GM23248 (cell line): ENCODE data around the gene SLC23A1. TPM values are rescaled to one million over a fixed set of nuclear protein-coding genes. Genes with fewer than 3 reads are reported as not detected.
A peak's percentile ranks its signal among the peaks of the same experiment; 100 is the strongest.
"Not testable (repeated sequence)": the region's sequence is repeated elsewhere in the genome, so short reads cannot be mapped to it uniquely, and the experiment has no call there.

Experiments used
- DNase-seq: peaks from one replicate; pipeline ENCODE4 v3.0.0-alpha.2; 2015
- H2AFZ ChIP-seq: fragments of 200-600 bp; sonication (generic); 2 replicates; pipeline ENCODE4 v1.6.1; 2016; ENCODE audit warnings: antibody characterized with exemption
- H3F3A ChIP-seq: fragments of 200-600 bp; sonication (generic); 2 replicates; pipeline ENCODE4 v1.6.1; 2016; ENCODE audit warnings: mild to moderate bottlenecking, antibody characterized with exemption, mixed run types; ENCODE audit not compliant: insufficient read depth
- H3K27ac ChIP-seq: fragments of 200-600 bp; sonication (generic); 2 replicates; pipeline ENCODE4 v1.5.1; 2016; ENCODE audit warnings: mild to moderate bottlenecking
- H3K27me3 ChIP-seq: fragments of 200-600 bp; sonication (generic); replicated peaks from 2 replicates; pipeline ENCODE4 v1.6.1; 2016; ENCODE audit warnings: mild to moderate bottlenecking; ENCODE audit not compliant: insufficient read depth
- H3K36me3 ChIP-seq: fragments of 200-600 bp; sonication (generic); 2 replicates; pipeline ENCODE4 v1.6.1; 2016; ENCODE audit warnings: low read depth, mild to moderate bottlenecking
- H3K4me1 ChIP-seq: fragments of 200-600 bp; sonication (generic); 2 replicates; pipeline ENCODE4 v1.6.1; 2016; ENCODE audit warnings: mild to moderate bottlenecking; ENCODE audit not compliant: insufficient read depth
- H3K4me2 ChIP-seq: fragments of 200-600 bp; sonication (generic); one replicate; pipeline ENCODE4 v1.6.1; 2016; ENCODE audit warnings: mild to moderate bottlenecking; ENCODE audit not compliant: unreplicated experiment
- H3K4me3 ChIP-seq: fragments of 200-600 bp; sonication (generic); 2 replicates; pipeline ENCODE4 v1.5.1; 2016; ENCODE audit warnings: mild to moderate bottlenecking
- H3K79me2 ChIP-seq: fragments of 200-600 bp; sonication (generic); 2 replicates; pipeline ENCODE4 v1.6.1; 2016; ENCODE audit warnings: mild to moderate bottlenecking; ENCODE audit not compliant: insufficient read depth
- H3K9ac ChIP-seq: fragments of 200-600 bp; sonication (generic); 2 replicates; pipeline ENCODE4 v1.6.1; 2016; ENCODE audit warnings: mild to moderate bottlenecking
- H3K9me2 ChIP-seq: fragments of 200-600 bp; sonication (generic); 2 replicates; pipeline ENCODE4 v1.6.1; 2016; ENCODE audit warnings: mixed run types, mild to moderate bottlenecking, moderate library complexity; ENCODE audit not compliant: insufficient read depth
- H3K9me3 ChIP-seq: fragments of 200-600 bp; sonication (generic); one replicate; pipeline ENCODE4 v1.6.1; 2017; ENCODE audit warnings: low read depth
- H4K20me1 ChIP-seq: fragments of 200-600 bp; sonication (generic); 2 replicates; pipeline ENCODE4 v1.6.0; 2016; ENCODE audit not compliant: insufficient read depth
- EZH2 ChIP-seq: fragments of 200-600 bp; sonication (generic); IDR thresholded peaks from 2 replicates; pipeline ENCODE4 v1.6.1; 2018; ENCODE audit warnings: antibody characterized with exemption, mild to moderate bottlenecking; ENCODE audit not compliant: insufficient read depth, poor library complexity, severe bottlenecking
- EZH2phosphoT487 ChIP-seq: fragments of 200-600 bp; sonication (generic); IDR thresholded peaks from 2 replicates; pipeline ENCODE4 v1.6.1; 2018; ENCODE audit warnings: antibody characterized with exemption, moderate library complexity, mild to moderate bottlenecking, low read depth; ENCODE audit not compliant: insufficient read depth
- WGBS, 2 experiments: methylation state at CpG; one replicate each; pipeline ENCODE4 v1.1.6; 2015 to 2017; ENCODE audit warnings: low lambda C conversion rate in 2 of 2, low coverage in 1 of 2; ENCODE audit errors: missing lambda C conversion rate in 2 of 2; 5-methylcytosine and 5-hydroxymethylcytosine counted together
- in situ Hi-C: fragments of 300-500 bp; cut with MboI; formaldehyde crosslinking; loops from 2 replicates; pipeline ENCODE4 v1.15.0; 2020
- polyA plus RNA-seq: library from polyadenylated mRNA; unstranded; fragments of >200 nt; fragmentation: Nextera tagmentation; extraction: Ambion mirVana; gene quantifications from 2 replicates; pipeline ENCODE4 v1.2.1, GENCODE V29; 2016
- total RNA-seq: library from RNA; depleted of rRNA; stranded (reverse); fragments of >200 nt; shearing (Covaris generic); gene quantifications from 2 replicates; pipeline ENCODE4 v1.2.3, GENCODE V29; 2014

Gene SLC23A1
- total and polyA plus RNA-seq, 2 experiments from 2014 or later: 0.08 TPM; not detected in 1

DNA sequence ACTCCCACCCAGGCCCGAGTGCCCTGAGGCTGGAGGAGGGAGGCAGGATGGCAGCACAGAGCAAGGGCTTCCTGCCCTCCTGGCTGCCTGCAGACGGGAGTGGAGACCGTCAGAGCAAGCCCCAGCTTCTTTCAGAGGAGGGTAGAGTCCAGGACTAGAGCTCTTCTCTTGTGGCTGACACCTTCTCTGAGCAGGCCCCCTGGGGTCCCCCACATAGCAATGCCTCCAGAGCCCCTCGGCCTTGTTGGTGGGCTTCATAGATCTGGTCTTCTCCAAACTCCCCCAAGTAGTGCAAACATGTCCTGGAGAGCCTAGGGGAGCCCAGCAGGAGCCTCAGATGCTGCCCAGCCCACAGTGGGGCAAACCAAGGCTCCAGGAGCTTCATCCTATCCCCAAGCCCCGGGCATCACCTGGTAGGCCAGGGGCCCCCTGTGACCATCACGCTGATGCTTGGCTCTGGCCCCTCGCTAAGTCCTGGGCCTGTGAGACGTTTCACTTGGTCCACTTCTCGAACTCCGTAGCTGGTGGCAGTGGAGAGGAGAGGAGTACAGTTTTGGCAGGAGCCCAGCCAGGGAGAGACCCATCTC is 4.6 kb upstream of the SLC23A1 start:
- Histone ChIP-seq H2AFZ (no peak overlapping the region), H3F3A (0 out of 2 replicates have a peak, but pooled peaks cover 6% of the 10 kb centered on the region), H3K27ac (no peak overlapping the region), H3K4me1 (peaks cover 11% of the 10 kb centered on the region; the same call in 1 of the 2 replicates), H3K9ac (no peak overlapping the region), H3K27me3 (no peaks in the 10 kb centered on the region), H3K9me3 (no peaks in the 10 kb centered on the region), H3K36me3 (no peaks in the 10 kb centered on the region), H3K4me2 (no peak overlapping the region), H3K4me3 (no peak overlapping the region), H3K79me2 (no peaks in the 10 kb centered on the region), H3K9me2 (no peaks in the 10 kb centered on the region), H4K20me1 (no peaks in the 10 kb centered on the region)
- no peak for TF ChIP-seq EZH2
- TF ChIP-seq EZH2phosphoT487: no peak
- DNase-seq: no peak
- in situ Hi-C loops: no loop called here
- WGBS, 2 experiments: 70 to 76% methylated on average over 10 of the region's 10 CpGs

DNA sequence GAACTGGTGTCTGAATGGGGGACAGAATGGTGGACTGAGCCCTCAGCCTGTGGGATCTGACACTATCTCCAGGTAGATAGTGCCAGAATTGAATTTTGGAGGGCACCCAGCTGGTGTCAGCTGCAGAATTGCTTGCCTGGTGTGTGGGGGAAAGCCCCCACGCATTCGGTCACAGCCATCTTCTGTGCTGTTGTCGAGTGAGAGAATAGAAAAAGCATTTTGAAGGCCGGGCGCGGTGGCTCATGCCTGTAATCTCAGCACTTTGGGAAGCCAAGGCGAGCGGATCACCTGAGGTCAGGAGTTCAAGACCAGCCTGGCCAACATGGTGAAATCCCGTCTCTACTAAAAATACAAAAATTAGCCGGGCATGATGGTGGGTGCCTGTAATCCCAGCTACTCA is 3.9 kb upstream of the SLC23A1 start:
- H3K27ac ChIP-seq, H3K9ac ChIP-seq, H3K4me3 ChIP-seq, H3K27me3 ChIP-seq, H3K9me2 ChIP-seq, H2AFZ ChIP-seq, H3K9me3 ChIP-seq, H4K20me1 ChIP-seq, H3F3A ChIP-seq, H3K36me3 ChIP-seq, H3K79me2 ChIP-seq, DNase-seq, H3K4me2 ChIP-seq, in situ Hi-C loops: not testable (repeated sequence)
- H3K4me1 ChIP-seq: peaks cover 11% of the 10 kb centered on the region; the same call in 1 of the 2 replicates
- WGBS, 2 experiments: 94 to 96% methylated on average over 10 of the region's 10 CpGs

DNA sequence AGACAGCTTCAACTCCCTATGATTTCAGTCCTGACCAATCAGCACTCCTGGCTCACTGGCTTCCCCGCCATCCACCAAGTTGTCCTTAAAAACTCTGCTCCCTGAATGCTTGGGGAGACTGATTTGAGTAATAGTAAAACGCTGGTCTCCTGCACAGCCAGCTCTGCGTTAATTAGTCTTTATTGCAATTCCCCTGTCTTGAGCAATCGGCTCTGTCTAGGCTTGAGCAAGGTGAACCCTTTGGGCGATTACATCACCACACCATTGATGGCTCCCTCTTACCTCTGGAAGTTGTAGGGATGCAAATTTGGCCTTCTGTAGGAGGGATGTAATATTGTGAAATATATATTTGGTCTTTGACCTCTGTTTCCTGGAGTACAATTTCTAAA is 2.9 kb upstream of the SLC23A1 start:
- Histone ChIP-seq H3K27ac (no peak overlapping the region), H3F3A (0 out of 2 replicates have a peak, but pooled peaks cover 6% of the 10 kb centered on the region), H3K4me3 (no peak overlapping the region), H2AFZ (no peak overlapping the region), H3K4me2 (no peak overlapping the region), H4K20me1 (no peaks in the 10 kb centered on the region), H3K9me2 (no peaks in the 10 kb centered on the region), H3K9me3 (no peaks in the 10 kb centered on the region), H3K36me3 (no peaks in the 10 kb centered on the region), H3K9ac (no peak overlapping the region), H3K27me3 (no peaks in the 10 kb centered on the region), H3K4me1 (peaks cover 7% of the 10 kb centered on the region; the same call in 1 of the 2 replicates), H3K79me2 (no peaks in the 10 kb centered on the region)
- WGBS, 2 experiments: 91 to 94% methylated on average over 5 of the region's 5 CpGs
- in situ Hi-C loops: no loop called here
- no peak for DNase-seq
- no peak for TF ChIP-seq EZH2phosphoT487
- TF ChIP-seq EZH2: no peak

DNA sequence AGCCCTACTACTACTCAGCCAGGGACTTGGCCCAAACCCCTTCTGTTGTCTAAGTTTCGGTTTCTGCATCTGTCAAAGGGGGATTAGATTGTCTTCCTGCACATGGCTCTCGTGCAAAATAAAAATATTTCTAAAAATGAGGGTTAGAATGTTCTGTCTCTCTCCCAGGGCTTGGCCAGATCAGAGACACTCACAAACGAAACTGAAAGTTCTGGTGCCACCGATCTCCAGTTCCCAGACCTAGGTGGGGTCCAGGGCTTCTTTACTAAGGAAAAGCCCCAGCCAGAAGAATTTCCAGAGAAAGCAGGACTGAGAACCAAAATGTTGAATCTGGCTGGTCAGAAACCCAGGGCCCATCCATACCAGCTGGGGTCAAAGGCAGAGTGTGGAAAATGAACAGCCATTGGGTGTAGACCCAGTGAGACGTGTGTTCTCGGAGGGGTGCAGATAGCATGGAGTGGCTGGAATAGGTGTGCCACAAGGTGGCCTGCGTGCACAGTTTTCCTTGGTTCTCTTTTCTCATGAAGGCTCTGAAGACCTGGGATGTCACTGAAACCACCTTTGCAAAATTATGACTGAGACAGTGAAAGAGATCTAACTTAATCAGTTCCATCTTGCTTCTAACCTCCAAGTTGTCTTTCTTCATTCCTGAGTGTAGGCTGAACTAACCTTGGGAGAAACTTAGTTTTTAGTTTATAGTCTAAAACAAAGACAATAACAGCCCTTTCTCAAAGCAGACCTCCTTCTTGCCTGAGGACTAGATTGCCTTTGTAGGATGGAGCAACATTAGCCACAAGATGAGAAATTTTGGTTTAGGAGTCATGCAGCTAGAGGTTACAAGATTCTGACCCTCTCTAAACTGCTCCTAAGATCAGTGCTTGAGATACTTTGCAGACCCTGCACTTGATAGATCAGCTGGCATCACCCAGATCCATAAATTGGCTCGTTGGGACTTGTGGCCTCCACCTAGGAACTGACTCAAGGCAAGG is 2.3 kb upstream of the SLC23A1 start:
- Histone ChIP-seq H3K9me2 (no peaks in the 10 kb centered on the region), H3K27ac (peak overlapping the region; percentile 37), H4K20me1 (no peaks in the 10 kb centered on the region), H3K4me2 (peak overlapping the region; percentile 65), H2AFZ (peak overlapping the region; percentile 92), H3K4me1 (peaks cover 7% of the 10 kb centered on the region; the same call in 1 of the 2 replicates), H3K4me3 (peak overlapping the region; percentile 68), H3K9ac (peak overlapping the region; percentile 77), H3K79me2 (no peaks in the 10 kb centered on the region), H3K36me3 (no peaks in the 10 kb centered on the region), H3F3A (0 out of 2 replicates have a peak, but pooled peaks cover 6% of the 10 kb centered on the region), H3K27me3 (no peaks in the 10 kb centered on the region), H3K9me3 (no peaks in the 10 kb centered on the region)
- TF ChIP-seq EZH2phosphoT487 (no peak), EZH2 (no peak)
- peak; percentile 57 for DNase-seq
- 26 to 27% methylated on average over 8 of the region's 8 CpGs for WGBS, 2 experiments
- in situ Hi-C loops: no loop called here
